ENCODE results near the gene CACFD1.

DNA sequence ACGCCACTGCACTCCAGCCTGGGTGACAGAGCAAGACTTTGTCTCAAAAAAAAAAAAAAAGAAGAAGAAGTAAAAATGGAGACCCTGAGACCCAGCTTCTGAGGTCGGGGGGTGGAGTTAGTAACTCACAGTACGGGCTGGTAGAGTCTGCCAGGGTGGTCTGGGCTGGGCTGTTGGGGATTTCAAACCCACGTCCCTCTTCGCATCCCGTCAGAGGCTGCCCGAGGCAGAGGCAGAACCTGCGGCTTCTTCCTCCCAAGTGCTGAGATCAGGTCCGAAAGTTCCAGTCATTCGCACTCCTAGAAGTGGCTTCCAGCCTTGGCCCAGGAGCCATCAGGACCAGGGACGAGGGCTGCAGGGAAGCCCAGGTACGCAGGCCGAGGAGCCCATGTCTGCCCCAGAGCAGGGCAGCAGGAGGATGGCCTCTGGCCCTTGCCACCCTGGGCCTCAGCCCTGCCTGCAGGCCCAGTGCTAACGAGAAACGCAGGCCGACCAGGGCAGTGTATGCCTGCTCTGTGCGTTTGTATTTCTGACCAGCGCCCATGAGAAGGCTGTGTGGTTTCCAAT lies 29.0 kb downstream of the CACFD1 start:
- TF ChIP-seq, protein P1, sequence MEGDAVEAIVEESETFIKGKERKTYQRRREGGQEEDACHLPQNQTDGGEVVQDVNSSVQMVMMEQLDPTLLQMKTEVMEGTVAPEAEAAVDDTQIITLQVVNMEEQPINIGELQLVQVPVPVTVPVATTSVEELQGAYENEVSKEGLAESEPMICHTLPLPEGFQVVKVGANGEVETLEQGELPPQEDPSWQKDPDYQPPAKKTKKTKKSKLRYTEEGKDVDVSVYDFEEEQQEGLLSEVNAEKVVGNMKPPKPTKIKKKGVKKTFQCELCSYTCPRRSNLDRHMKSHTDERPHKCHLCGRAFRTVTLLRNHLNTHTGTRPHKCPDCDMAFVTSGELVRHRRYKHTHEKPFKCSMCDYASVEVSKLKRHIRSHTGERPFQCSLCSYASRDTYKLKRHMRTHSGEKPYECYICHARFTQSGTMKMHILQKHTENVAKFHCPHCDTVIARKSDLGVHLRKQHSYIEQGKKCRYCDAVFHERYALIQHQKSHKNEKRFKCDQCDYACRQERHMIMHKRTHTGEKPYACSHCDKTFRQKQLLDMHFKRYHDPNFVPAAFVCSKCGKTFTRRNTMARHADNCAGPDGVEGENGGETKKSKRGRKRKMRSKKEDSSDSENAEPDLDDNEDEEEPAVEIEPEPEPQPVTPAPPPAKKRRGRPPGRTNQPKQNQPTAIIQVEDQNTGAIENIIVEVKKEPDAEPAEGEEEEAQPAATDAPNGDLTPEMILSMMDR (IDR thresholded peaks at IDR 0.05) = no peak
- no peak for TF ChIP-seq POLR2A (IDR thresholded peaks at IDR 0.05)

Measured in uterus (tissue), 2 donors.